ENCODE measurements around the gene FAM222A.

The FAM222A gene

GRCh38 chr12:109783135-109783964 lies 69.7 kb downstream of the FAM222A start:
- no peak for TF ChIP-seq CTCF (IDR thresholded peaks at IDR 0.05; ENCODE audit: extremely low read depth, insufficient read depth, missing control alignments)
- DNase-seq (ENCODE audit: low spot score): no peak
- in situ Hi-C loops (cut with MboI; ENCODE audit: low pct_unique_long_range_greater_than_20kb, low sequenced_read_pairs, unreplicated experiment): no loop called here

- no peak for DNase-seq (ENCODE audit: low spot score)
- no peak for TF ChIP-seq CTCF (IDR thresholded peaks at IDR 0.05; ENCODE audit: extremely low read depth, insufficient read depth, missing control alignments)
- in situ Hi-C loops (cut with MboI; ENCODE audit: low pct_unique_long_range_greater_than_20kb, low sequenced_read_pairs, unreplicated experiment): no loop called here
These were observed 70.3 kb downstream of the FAM222A start for GRCh38 chr12:109783965-109784244.

GRCh38 chr12:109785854-109786253 lies 72.2 kb downstream of the FAM222A start:
- in situ Hi-C loops (cut with MboI; ENCODE audit: low pct_unique_long_range_greater_than_20kb, low sequenced_read_pairs, unreplicated experiment): no loop called here
- no peak for DNase-seq (ENCODE audit: low spot score)
- no peak for TF ChIP-seq CTCF (IDR thresholded peaks at IDR 0.05; ENCODE audit: extremely low read depth, insufficient read depth, missing control alignments)

- no peak for DNase-seq (ENCODE audit: low spot score)
- no peak for TF ChIP-seq CTCF (IDR thresholded peaks at IDR 0.05; ENCODE audit: extremely low read depth, insufficient read depth, missing control alignments)
- in situ Hi-C loops (cut with MboI; ENCODE audit: low pct_unique_long_range_greater_than_20kb, low sequenced_read_pairs, unreplicated experiment): no loop called here
These were observed 73.2 kb downstream of the FAM222A start for GRCh38 chr12:109786799-109787198.

GRCh38 chr12:109789526-109790048 lies 76.0 kb downstream of the FAM222A start:
- no peak for DNase-seq (ENCODE audit: low spot score)
- no peak for TF ChIP-seq CTCF (IDR thresholded peaks at IDR 0.05; ENCODE audit: extremely low read depth, insufficient read depth, missing control alignments)
- in situ Hi-C loops (cut with MboI; ENCODE audit: low pct_unique_long_range_greater_than_20kb, low sequenced_read_pairs, unreplicated experiment): no loop called here

- in situ Hi-C loops (cut with MboI; ENCODE audit: low pct_unique_long_range_greater_than_20kb, low sequenced_read_pairs, unreplicated experiment): no loop called here
- no peak for TF ChIP-seq CTCF (IDR thresholded peaks at IDR 0.05; ENCODE audit: extremely low read depth, insufficient read depth, missing control alignments)
- DNase-seq (ENCODE audit: low spot score): no peak
These were observed 79.4 kb downstream of the FAM222A start for GRCh38 chr12:109792992-109793391.

All from GM13977 (cell line).